SK-N-SH (cell line): ENCODE data around the gene KLHL7. TPM values are rescaled to one million over a fixed set of nuclear protein-coding genes. Genes with fewer than 3 reads are reported as not detected.

Experiments used
- CTCF ChIA-PET: fragments of 300-600, 350-600 bp; formaldehyde crosslinking; extraction: SDS; loops from one replicate; lab custom pipeline; 2021; lab: Yijun Ruan, JAX
- POLR2A ChIA-PET: fragments of 350-600 bp; sonication (Branson Sonifier 250); formaldehyde crosslinking; extraction: SDS; loops from one replicate; lab custom pipeline; 2020; ENCODE audit warnings: antibody characterized with exemption, inconsistent platforms; lab: Yijun Ruan, JAX
- DNase-seq: peaks from one replicate; pipeline ENCODE4 v3.0.0; 2012
- H2AFZ ChIP-seq: fragments of 200-600 bp; sonication (generic); 2 replicates; pipeline ENCODE4 v1.8.1; 2016; ENCODE audit warnings: antibody characterized with exemption, mild to moderate bottlenecking, low read depth
- H3F3A ChIP-seq: fragments of 200-600 bp; sonication (generic); replicated peaks from 2 replicates; pipeline ENCODE3; 2016; ENCODE audit warnings: antibody characterized with exemption, mild to moderate bottlenecking; ENCODE audit not compliant: insufficient read depth
- H3K27ac ChIP-seq, 2 experiments: fragments of 200-500 bp in 1 of 2; fragments of 200-600 bp in 1 of 2; sonication (Bioruptor generic) in 1 of 2; sonication (generic), shearing (Covaris generic) in 1 of 2; 2 replicates each; pipeline versions ENCODE4 v1.5.1 to v1.6.1; 2014 to 2016; ENCODE audit warnings: low read depth in 2 of 2, inconsistent platforms in 1 of 2, low read length in 1 of 2, mild to moderate bottlenecking in 1 of 2, mixed read lengths in 1 of 2
- H3K27me3 ChIP-seq: fragments of 200-600 bp; sonication (generic), shearing (Covaris generic); 2 replicates; pipeline ENCODE4 v1.6.1; 2016; ENCODE audit warnings: mixed run types; ENCODE audit not compliant: insufficient read depth
- H3K36me3 ChIP-seq, 2 experiments: fragments of 200-500 bp in 1 of 2; fragments of 200-600 bp in 1 of 2; sonication (Bioruptor generic) in 1 of 2; sonication (generic) in 1 of 2; replicated peaks in 1 of 2; 2 replicates each; pipeline versions ENCODE3 to v1.5.1; 2014 to 2016; ENCODE audit warnings: low read length in 1 of 2, mild to moderate bottlenecking in 1 of 2; ENCODE audit not compliant: insufficient read depth in 2 of 2, control insufficient read depth in 1 of 2
- H3K4me1 ChIP-seq, 2 experiments: fragments of 200-500 bp in 1 of 2; fragments of 200-600 bp in 1 of 2; sonication (Bioruptor generic) in 1 of 2; sonication (generic), shearing (Covaris generic) in 1 of 2; 2 replicates each; pipeline versions ENCODE4 v1.5.1 to v1.6.1; 2014 to 2016; ENCODE audit warnings: low read depth in 1 of 2, low read length in 1 of 2, mixed run types in 1 of 2; ENCODE audit not compliant: insufficient read depth in 2 of 2, control insufficient read depth in 1 of 2
- H3K4me2 ChIP-seq: fragments of 200-600 bp; sonication (generic), shearing (Covaris generic); 2 replicates; pipeline ENCODE4 v1.6.1; 2017; ENCODE audit warnings: mixed run types
- H3K4me3 ChIP-seq, 2 experiments: fragments of 200-500 bp in 1 of 2; fragments of 200-600 bp in 1 of 2; sonication (Bioruptor generic) in 1 of 2; sonication (generic), shearing (Covaris generic) in 1 of 2; 2 replicates each; pipeline versions ENCODE4 v1.5.1 to v1.8.1; 2014 to 2016; ENCODE audit warnings: low read depth in 2 of 2, inconsistent platforms in 1 of 2, low read length in 1 of 2, mild to moderate bottlenecking in 1 of 2, mixed read lengths in 1 of 2, moderate library complexity in 1 of 2
- H3K79me2 ChIP-seq: fragments of 200-600 bp; sonication (generic); 2 replicates; pipeline ENCODE4 v1.8.1; 2017; ENCODE audit warnings: mild to moderate bottlenecking; ENCODE audit not compliant: insufficient read depth
- H3K9ac ChIP-seq: fragments of 200-600 bp; sonication (generic); 2 replicates; pipeline ENCODE4 v1.6.1; 2017; ENCODE audit warnings: mixed run types
- H3K9me2 ChIP-seq: fragments of 200-600 bp; sonication (generic); 2 replicates; pipeline ENCODE4 v1.6.1; 2017; ENCODE audit warnings: mixed run types
- H3K9me3 ChIP-seq: fragments of 200-600 bp; sonication (generic); 2 replicates; pipeline ENCODE4 v1.6.1; 2017; ENCODE audit warnings: mixed run types, mild to moderate bottlenecking, moderate library complexity
- H4K20me1 ChIP-seq: fragments of 200-600 bp; sonication (generic); 2 replicates; pipeline ENCODE4 v1.6.1; 2017; ENCODE audit warnings: mild to moderate bottlenecking, mixed run types; ENCODE audit not compliant: insufficient read depth
- EP300 ChIP-seq, 2 experiments: IDR thresholded peaks; 2 replicates each; pipeline versions ENCODE4 v1.4.0 to v1.6.1; 2012; ENCODE audit warnings: borderline replicate concordance in 1 of 2, low read depth in 1 of 2, low read length in 1 of 2
- FOSL2 ChIP-seq: IDR thresholded peaks from 2 replicates; pipeline ENCODE4 v1.4.0; 2012; ENCODE audit warnings: low read depth, mild to moderate bottlenecking, moderate library complexity, borderline replicate concordance
- FOXM1 ChIP-seq: IDR thresholded peaks from 2 replicates; pipeline ENCODE4 v1.4.0; 2012; ENCODE audit warnings: low read depth, mild to moderate bottlenecking
- IRF3 ChIP-seq: fragments of 150-350 bp; IDR thresholded peaks from 2 replicates; pipeline ENCODE4 v1.6.1; 2016; ENCODE audit warnings: mild to moderate bottlenecking, low read depth, low read length
- JUND ChIP-seq: IDR thresholded peaks from 2 replicates; pipeline ENCODE4 v1.4.0; 2012
- MAX ChIP-seq: IDR thresholded peaks from 2 replicates; pipeline ENCODE4 v1.4.0; 2012; ENCODE audit warnings: low read depth
- RAD21 ChIP-seq: IDR thresholded peaks from 2 replicates; pipeline ENCODE4 v1.6.1; 2012; ENCODE audit warnings: mild to moderate bottlenecking, low read length
- RCOR1 ChIP-seq: fragments of 150-350 bp; IDR thresholded peaks from 2 replicates; pipeline ENCODE4 v1.6.1; 2017; ENCODE audit warnings: antibody characterized with exemption, low read length
- REST ChIP-seq: IDR thresholded peaks from 2 replicates; pipeline ENCODE4 v1.6.1; 2012; ENCODE audit warnings: mild to moderate bottlenecking, low read depth, low read length, moderate library complexity
- SMC3 ChIP-seq: IDR thresholded peaks from 2 replicates; pipeline ENCODE4 v1.6.1; 2012; ENCODE audit warnings: low read depth, low read length, improper control_type of control experiment
- TAF1 ChIP-seq: IDR thresholded peaks from 2 replicates; pipeline ENCODE4 v1.6.1; 2012; ENCODE audit warnings: low read depth, mild to moderate bottlenecking, low read length, moderate library complexity, borderline replicate concordance
- TCF12 ChIP-seq: IDR thresholded peaks from 2 replicates; pipeline ENCODE4 v1.4.0; 2012
- TEAD4 ChIP-seq: IDR thresholded peaks from 2 replicates; pipeline ENCODE4 v1.4.0; 2012; ENCODE audit warnings: mild to moderate bottlenecking, borderline replicate concordance; ENCODE audit not compliant: insufficient read depth
- WGBS: methylation state at CpG from one replicate; pipeline ENCODE4 v1.1.6; 2017; ENCODE audit warnings: low lambda C conversion rate; 5-methylcytosine and 5-hydroxymethylcytosine counted together
- polyA plus RNA-seq, 3 experiments: library from polyadenylated mRNA; depleted of rRNA; stranded (reverse); fragments of >200 nt; gene quantifications; 2 replicates each; pipeline ENCODE4 v1.2.3, GENCODE V29; 2012
- TF ChIP-seq, protein P1 (sequence below): IDR thresholded peaks from 2 replicates; pipeline ENCODE4 v1.4.0; 2012; ENCODE audit warnings: low read depth, borderline replicate concordance

Gene KLHL7
- polyA plus RNA-seq, 1 of the 3 experiments (the other 2 are of a cell fraction), result 30.8 TPM

DNA sequence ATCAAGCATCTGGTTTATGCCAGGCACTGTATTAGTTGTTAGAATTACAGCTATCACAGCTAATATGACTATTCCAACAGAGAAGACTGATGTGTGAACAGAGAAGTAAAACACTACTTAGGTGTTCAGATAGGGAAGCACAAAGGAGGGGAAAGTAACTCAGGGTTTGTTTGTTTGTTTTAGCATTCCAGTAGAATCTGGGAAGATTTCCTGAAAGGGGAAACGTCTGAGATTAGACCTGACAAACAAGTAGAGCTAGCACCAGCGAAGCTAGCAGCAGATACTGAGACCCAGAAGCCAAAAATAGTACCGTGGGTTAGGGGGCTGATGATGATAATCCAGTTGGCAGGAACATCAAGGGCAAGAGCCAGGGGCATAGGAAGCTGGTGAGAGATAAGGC, 28.8 kb upstream of the KLHL7 start:
- H3K27ac ChIP-seq, result no peak overlapping the region
- CTCF ChIA-PET, result interaction anchor here (0.5 kb wide), 1 partner anchor 311 kb away, joined by 3 read pairs; no protein-coding TSS in a partner anchor
- H3K4me1 ChIP-seq, result peaks cover 0 to 2% of the 10 kb centered on the region in 2 experiments; a peak in 1 of 4 replicates
- H3K9ac ChIP-seq, result no peak overlapping the region
- TF ChIP-seq TCF12 (no peak), IRF3 (no peak), RCOR1 (no peak), MAX (no peak)
- H4K20me1 ChIP-seq, result no peaks in the 10 kb centered on the region
- no peaks in the 10 kb centered on the region for H3K36me3 ChIP-seq
- H3F3A ChIP-seq, result no peaks in the 10 kb centered on the region
- peaks cover 19% of the 10 kb centered on the region; the same call in 1 of the 2 replicates for H3K27me3 ChIP-seq
- H2AFZ ChIP-seq, result no peak overlapping the region
- H3K9me2 ChIP-seq, result no peaks in the 10 kb centered on the region
- DNase-seq, result no peak
- POLR2A ChIA-PET, result no interaction called here
- 4% methylated on average over 3 of the region's 3 CpGs for WGBS
- H3K9me3 ChIP-seq, result no peaks in the 10 kb centered on the region
- no peaks in the 10 kb centered on the region for H3K79me2 ChIP-seq
- no peak overlapping the region for H3K4me2 ChIP-seq
- H3K4me3 ChIP-seq, result no peak overlapping the region

GRCh38 chr7:23093111-23093510, 12.5 kb upstream of the KLHL7 start:
- Histone ChIP-seq H4K20me1 (no peaks in the 10 kb centered on the region), H2AFZ (no peak overlapping the region), H3K4me1 (no peaks in the 10 kb centered on the region), H3K36me3 (no peaks in the 10 kb centered on the region), H3K4me3 (no peak overlapping the region), H3K27me3 (0 out of 2 replicates have a peak, but pooled peaks cover 5% of the 10 kb centered on the region), H3K9ac (no peak overlapping the region), H3F3A (no peaks in the 10 kb centered on the region), H3K9me2 (no peaks in the 10 kb centered on the region), H3K9me3 (peaks cover 9% of the 10 kb centered on the region; the same call in 1 of the 2 replicates), H3K79me2 (no peaks in the 10 kb centered on the region), H3K4me2 (no peak overlapping the region), H3K27ac (no peak overlapping the region)
- ChIA-PET CTCF (no interaction called here), POLR2A (no interaction called here)
- WGBS, result 37% methylated on average over 4 of the region's 4 CpGs
- TF ChIP-seq FOXM1, result no peak
- no peak for TF ChIP-seq RCOR1
- TF ChIP-seq FOSL2, result no peak
- TF ChIP-seq, protein P1, sequence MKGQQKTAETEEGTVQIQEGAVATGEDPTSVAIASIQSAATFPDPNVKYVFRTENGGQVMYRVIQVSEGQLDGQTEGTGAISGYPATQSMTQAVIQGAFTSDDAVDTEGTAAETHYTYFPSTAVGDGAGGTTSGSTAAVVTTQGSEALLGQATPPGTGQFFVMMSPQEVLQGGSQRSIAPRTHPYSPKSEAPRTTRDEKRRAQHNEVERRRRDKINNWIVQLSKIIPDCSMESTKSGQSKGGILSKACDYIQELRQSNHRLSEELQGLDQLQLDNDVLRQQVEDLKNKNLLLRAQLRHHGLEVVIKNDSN, result no peak
- TF ChIP-seq TCF12, result no peak
- TF ChIP-seq REST, result no peak
- no peak for TF ChIP-seq TEAD4
- TF ChIP-seq RAD21, result no peak
- no peak for TF ChIP-seq SMC3
- TF ChIP-seq JUND, result no peak
- no peak for TF ChIP-seq EP300 (IDR thresholded peaks at IDR 0.05; ENCODE audit: borderline replicate concordance in 1 of 2, low read depth in 1 of 2, low read length in 1 of 2)
- TF ChIP-seq TAF1, result no peak
- no peak for DNase-seq
